GM21825 (cell line): ENCODE results near the gene C10orf90.
"Not testable (repeated sequence)": the region's sequence is repeated elsewhere in the genome, so short reads cannot be mapped to it uniquely, and the experiment has no call there.

Experiments
- ATAC-seq: cut with Tn5 transposase; IDR thresholded peaks from one replicate; pipeline ENCODE4 v1.9.1; 2021; ENCODE audit warnings: mild to moderate bottlenecking, moderate library complexity; ENCODE audit not compliant: unreplicated experiment

Gene C10orf90

GRCh38 chr10:126558881-126559280 is 111.6 kb downstream of the C10orf90 start:
- no peak for ATAC-seq

DNA sequence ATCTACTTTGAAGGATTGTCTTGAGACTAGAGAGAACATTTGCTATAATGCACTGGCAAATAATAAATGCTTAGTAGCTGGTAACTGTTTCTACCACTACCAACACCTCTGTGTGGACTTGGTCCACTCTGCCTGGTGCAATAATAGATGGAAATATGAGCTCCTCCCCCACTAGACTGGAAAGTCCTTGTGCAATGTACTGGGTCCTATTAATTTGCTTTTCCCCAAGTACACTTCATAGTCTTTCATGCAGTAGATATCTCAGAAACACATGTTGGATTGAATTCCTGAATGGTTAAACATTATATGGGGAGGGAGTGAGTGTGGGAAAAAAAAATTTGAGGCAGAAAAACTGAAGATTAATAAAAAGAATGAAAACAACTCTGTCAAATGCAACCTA is 119.3 kb downstream of the C10orf90 start:
- ATAC-seq: no peak

GRCh38 chr10:126550586-126550985 is 119.9 kb downstream of the C10orf90 start:
- not testable (repeated sequence) for ATAC-seq

- ATAC-seq: no peak
Measured at GRCh38 chr10:126549344-126549743, 121.1 kb downstream of the C10orf90 start.

GRCh38 chr10:126544565-126544964 is 125.9 kb downstream of the C10orf90 start:
- no peak for ATAC-seq

GRCh38 chr10:126538439-126539135 is 131.9 kb downstream of the C10orf90 start:
- no peak for ATAC-seq

- ATAC-seq: no peak
Measured at GRCh38 chr10:126536656-126537055, 133.8 kb downstream of the C10orf90 start.

- ATAC-seq: no peak
Measured at GRCh38 chr10:126536148-126536547, 134.3 kb downstream of the C10orf90 start.

- no peak for ATAC-seq
Measured at GRCh38 chr10:126533644-126534043, 136.8 kb downstream of the C10orf90 start.

DNA sequence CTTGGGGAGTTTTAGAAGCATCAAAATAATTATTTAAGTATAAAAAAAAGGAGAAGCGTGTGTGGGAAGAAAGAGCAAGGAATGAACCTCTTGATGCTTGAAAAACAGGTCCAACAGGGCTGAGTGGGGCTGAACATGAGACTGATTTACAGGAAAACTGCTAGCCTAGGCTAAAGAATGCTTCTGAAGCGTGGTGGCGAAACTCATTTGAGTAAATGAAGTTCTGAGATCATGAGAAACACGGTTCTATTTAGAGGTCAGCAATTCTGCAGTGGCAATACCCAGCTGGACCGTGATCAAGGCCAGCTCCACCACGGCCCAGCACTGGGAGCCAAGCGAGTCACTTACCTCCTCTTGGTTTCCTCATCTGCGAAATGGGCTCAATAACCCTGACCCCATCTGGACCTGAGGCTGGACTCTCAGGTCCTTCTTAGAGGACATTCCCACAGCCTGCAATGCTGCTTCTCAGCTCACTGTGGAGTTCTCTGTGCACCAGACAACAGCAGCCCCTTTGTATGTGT is 142.1 kb downstream of the C10orf90 start:
- ATAC-seq: no peak

DNA sequence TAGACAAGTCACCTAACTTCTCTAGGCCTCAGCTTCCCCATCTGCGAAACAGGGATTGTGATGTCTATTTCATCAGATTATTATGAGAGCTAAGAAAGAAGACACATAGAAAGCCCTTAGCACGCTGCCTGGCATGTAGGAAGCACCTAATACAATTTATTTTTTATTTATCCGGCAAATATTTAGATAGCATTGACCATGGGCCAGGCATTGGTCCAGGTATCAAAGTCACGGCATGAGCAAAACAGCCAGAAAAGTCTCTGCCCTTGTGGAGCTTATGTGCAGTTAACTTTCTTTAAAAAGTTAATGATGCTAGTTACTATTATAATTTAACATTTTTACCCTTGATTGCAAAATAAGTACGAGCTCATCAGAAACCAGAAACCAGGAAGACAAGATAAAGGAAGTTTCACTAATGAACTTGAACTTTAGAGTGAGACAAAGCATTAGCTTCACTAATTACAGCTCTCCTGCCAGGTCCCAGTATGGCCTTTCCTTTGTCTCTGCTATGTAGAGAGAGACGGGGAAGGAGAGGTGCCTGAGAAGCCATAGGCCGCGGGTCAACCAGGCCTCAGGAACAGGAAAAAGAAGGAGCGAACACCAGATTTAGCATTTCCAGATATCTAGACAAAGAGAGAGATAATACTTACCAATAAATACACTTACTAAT is 142.7 kb downstream of the C10orf90 start:
- no peak for ATAC-seq

- ATAC-seq: no peak
Measured at GRCh38 chr10:126525326-126525725, 145.2 kb downstream of the C10orf90 start.

DNA sequence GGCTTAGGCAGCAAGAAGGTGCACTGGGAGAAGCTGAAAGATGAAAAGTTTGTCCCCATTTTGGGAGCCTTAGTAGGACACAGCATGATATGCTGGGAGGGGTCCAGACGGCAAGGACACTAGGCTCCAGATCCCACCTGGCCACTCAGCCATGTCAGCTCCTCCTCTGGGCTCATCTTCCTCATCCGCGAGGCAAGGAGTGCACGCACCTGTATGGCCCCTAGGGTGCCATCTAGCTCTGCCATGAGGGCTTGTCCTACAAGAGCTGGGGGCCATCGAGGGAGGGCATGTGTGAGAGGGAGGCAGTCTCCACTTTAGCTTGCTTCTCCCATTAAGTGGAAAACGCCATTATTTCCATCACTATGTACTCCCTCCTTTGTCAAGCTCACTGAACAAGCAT is 146.0 kb downstream of the C10orf90 start:
- no peak for ATAC-seq

- no peak for ATAC-seq
Measured at GRCh38 chr10:126523071-126523470, 147.4 kb downstream of the C10orf90 start.

DNA sequence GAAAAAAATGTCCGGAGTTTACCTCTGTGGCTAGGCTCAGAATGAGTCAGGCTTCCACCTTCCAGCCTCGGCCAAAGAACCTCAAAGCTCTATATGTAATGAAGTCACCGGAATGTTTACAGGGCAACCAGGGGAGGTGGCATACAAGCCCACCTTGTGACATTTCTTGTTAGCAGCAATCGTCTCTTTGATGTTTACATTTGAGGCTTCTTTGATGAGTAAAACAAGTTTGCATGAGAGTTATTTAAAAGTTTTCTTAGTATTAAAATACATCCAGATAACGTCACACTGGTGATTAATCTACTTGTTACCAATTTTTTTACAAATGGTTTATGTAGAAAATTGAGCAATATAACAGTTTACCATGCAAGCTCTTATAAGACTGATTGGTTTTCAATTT is 149.1 kb downstream of the C10orf90 start:
- ATAC-seq: no peak

DNA sequence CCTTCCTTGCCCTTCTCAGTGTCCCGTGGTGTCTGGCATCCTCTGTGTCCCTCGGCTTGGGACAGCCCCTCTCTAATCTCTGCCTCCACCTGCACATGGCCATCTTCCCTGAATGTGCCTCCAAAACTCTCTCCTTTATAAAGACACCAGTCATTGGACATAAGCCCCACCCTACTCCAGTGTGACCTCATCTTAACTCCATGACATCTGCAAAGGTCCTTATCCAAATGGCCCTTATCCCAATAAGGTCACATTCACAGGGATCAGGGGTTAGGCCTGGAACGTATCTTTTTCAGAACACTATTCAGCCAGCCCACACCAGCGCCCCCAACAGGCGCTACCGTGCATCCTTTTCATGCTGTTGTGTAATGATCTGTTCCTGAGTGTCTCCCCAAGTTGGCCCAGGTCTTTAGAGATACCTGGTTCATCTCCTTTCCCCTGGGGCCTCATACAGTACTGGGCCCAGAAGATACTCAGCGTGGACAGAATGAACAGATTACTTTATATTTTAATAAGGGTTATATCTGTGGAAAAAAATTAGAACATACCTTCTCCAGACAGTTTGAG is 149.7 kb downstream of the C10orf90 start:
- no peak for ATAC-seq

GRCh38 chr10:126519992-126520391 is 150.5 kb downstream of the C10orf90 start:
- ATAC-seq: no peak

DNA sequence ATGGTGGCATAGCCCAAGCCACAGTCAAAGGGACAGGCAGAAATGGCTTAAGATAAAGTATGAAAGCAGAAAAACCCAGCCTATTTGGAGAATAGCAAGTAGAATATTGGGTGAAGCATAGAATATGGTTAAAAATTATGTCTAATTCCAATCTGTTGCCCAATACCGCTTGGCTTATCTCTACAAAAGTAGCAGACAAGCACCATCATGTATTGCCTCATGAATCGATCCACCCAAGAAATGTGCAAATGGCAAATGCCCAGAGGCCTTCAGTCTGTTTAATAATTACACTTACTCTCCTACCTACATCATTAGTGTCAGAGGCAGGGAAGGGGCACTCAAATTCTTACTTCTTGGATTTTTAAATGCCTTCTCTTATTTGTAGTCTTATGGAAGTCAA is 151.3 kb downstream of the C10orf90 start:
- ATAC-seq: no peak

DNA sequence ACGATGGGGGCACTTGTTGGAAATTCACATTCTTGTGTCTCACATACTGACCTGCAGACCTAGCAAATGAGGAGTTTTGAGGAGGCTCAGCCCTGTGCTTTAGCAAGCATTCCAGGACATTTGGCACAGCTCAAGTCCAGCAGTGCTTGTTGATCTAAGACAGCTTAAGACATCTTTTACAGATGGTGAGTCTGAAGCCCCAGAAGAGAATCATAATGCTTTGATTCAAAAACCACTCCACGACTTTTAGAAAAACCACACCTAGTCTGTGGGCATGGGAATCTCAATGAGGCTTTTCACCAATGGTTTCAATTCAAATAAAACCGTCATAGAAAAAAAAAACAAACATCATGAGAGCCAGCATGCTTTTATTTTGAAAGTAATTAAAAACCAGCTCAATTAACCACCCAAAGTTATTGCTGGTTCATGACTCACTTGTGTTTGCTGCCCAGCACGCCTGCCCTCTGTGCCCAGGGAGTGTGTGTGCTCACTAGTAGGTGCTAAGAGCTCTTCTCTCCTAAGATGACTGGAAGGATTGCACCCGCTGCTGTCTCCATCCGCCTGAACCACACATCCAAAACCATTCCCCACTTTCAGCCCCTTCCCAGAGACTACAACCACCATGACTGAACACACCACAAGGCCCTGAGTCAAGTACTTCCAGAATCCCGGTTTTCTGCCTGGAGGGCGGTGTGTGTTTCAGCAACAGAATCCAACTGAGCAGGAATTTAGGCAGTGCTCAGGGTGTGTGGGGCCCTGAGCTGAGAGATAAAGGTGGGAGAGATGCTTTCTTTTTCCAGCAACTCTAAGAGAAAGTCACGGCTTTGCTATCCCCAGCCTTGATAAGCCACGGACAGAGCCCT is 152.0 kb downstream of the C10orf90 start:
- no peak for ATAC-seq

DNA sequence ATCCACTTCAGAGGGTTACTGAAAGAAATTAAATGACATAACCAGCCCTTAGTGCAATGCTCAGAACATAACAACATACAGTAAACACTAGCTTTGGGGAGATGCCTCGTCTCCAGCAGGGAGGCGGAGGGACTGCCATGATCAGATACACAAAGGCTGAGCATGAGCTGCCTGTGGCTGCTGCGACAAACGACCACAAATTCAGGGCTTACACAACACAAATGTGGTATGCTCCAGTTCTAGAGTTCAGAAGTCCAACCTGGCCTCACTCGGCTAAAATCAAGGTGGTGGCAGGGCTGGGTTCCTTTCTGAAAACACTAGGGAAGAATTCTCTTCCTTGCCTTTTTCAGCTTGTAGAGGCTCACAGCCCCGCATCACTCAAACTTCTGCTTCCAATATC is 154.0 kb downstream of the C10orf90 start:
- ATAC-seq: no peak

GRCh38 chr10:126511917-126512479 is 158.5 kb downstream of the C10orf90 start:
- no peak for ATAC-seq
